H9 (cell line): ENCODE measurements around the gene KIT. TPM values are rescaled to one million over a fixed set of nuclear protein-coding genes. Genes with fewer than 3 reads are reported as not detected.

Source experiments
- DNase-seq: peaks from one replicate; pipeline ENCODE4 v3.0.0-alpha.2; 2017
- H2AFZ ChIP-seq: one replicate; pipeline ENCODE4 v1.6.1; 2013; ENCODE audit warnings: mild to moderate bottlenecking, low read length, control low read depth, moderate library complexity
- H2AK5ac ChIP-seq: 2 replicates; pipeline ENCODE4 v1.6.1; 2013; ENCODE audit warnings: low read length, control low read depth, mixed read lengths; ENCODE audit not compliant: insufficient read length
- H2BK120ac ChIP-seq: one replicate; pipeline ENCODE4 v1.6.1; 2013; ENCODE audit warnings: low read depth, mild to moderate bottlenecking, low read length, control low read depth, inconsistent platforms; ENCODE audit not compliant: poor library complexity, severe bottlenecking
- H2BK12ac ChIP-seq: 2 replicates; pipeline ENCODE4 v1.6.1; 2013; ENCODE audit warnings: low read length, control low read depth, mixed read lengths, low read depth; ENCODE audit not compliant: insufficient read length
- H2BK15ac ChIP-seq: 2 replicates; pipeline ENCODE4 v1.6.1; 2013; ENCODE audit warnings: low read depth, low read length, control low read depth
- H2BK20ac ChIP-seq: one replicate; pipeline ENCODE4 v1.6.1; 2013; ENCODE audit warnings: low read depth, mild to moderate bottlenecking, low read length, control low read depth, inconsistent platforms; ENCODE audit not compliant: poor library complexity, severe bottlenecking
- H2BK5ac ChIP-seq: 2 replicates; pipeline ENCODE4 v1.6.1; 2013; ENCODE audit warnings: low read length, control low read depth, mixed read lengths; ENCODE audit not compliant: insufficient read length
- H3K14ac ChIP-seq: 2 replicates; pipeline ENCODE4 v1.6.1; 2013; ENCODE audit warnings: low read length, control low read depth; ENCODE audit not compliant: insufficient read depth
- H3K18ac ChIP-seq: 2 replicates; pipeline ENCODE4 v1.6.1; 2013; ENCODE audit warnings: low read depth, mild to moderate bottlenecking, mixed read lengths, low read length, control low read depth; ENCODE audit not compliant: insufficient read length
- H3K23ac ChIP-seq: 2 replicates; pipeline ENCODE4 v1.6.1; 2013; ENCODE audit warnings: low read length, control low read depth, mixed read lengths, low read depth; ENCODE audit not compliant: insufficient read length
- H3K23me2 ChIP-seq: 2 replicates; pipeline ENCODE4 v1.6.1; 2013; ENCODE audit warnings: low read depth, mild to moderate bottlenecking, mixed read lengths, low read length, control low read depth; ENCODE audit not compliant: insufficient read length, poor library complexity, severe bottlenecking
- H3K27ac ChIP-seq: 2 replicates; pipeline ENCODE4 v1.5.1; 2013; ENCODE audit warnings: low read length, control low read depth, mixed read lengths, low read depth; ENCODE audit not compliant: insufficient read length
- H3K27me3 ChIP-seq: 2 replicates; pipeline ENCODE4 v1.6.1; 2013; ENCODE audit warnings: low read length, control low read depth, inconsistent platforms; ENCODE audit not compliant: insufficient read depth
- H3K4ac ChIP-seq: 2 replicates; pipeline ENCODE4 v1.6.1; 2013; ENCODE audit warnings: low read depth, mild to moderate bottlenecking, control low read depth, inconsistent platforms, low read length, moderate library complexity
- H3K4me1 ChIP-seq: 2 replicates; pipeline ENCODE4 v1.6.1; 2013; ENCODE audit warnings: low read length, control low read depth, inconsistent platforms; ENCODE audit not compliant: insufficient read depth
- H3K4me2 ChIP-seq: 2 replicates; pipeline ENCODE4 v1.6.1; 2013; ENCODE audit warnings: low read length, control low read depth, mixed read lengths; ENCODE audit not compliant: insufficient read length, insufficient read depth
- H3K56ac ChIP-seq: 2 replicates; pipeline ENCODE4 v1.6.1; 2013; ENCODE audit warnings: low read depth, mild to moderate bottlenecking, mixed read lengths, low read length, control low read depth; ENCODE audit not compliant: insufficient read length
- H3K79me1 ChIP-seq: 2 replicates; pipeline ENCODE4 v1.6.1; 2013; ENCODE audit warnings: low read depth, mild to moderate bottlenecking, moderate library complexity, low read length, control low read depth, inconsistent platforms; ENCODE audit not compliant: insufficient read depth, poor library complexity, severe bottlenecking
- H3K79me2 ChIP-seq: 2 replicates; pipeline ENCODE4 v1.6.1; 2013; ENCODE audit warnings: low read length, control low read depth, inconsistent platforms; ENCODE audit not compliant: insufficient read depth
- H3K9ac ChIP-seq: 2 replicates; pipeline ENCODE4 v1.6.1; 2013; ENCODE audit warnings: low read length, control low read depth, mixed read lengths; ENCODE audit not compliant: insufficient read length; ENCODE audit errors: extremely low read depth
- H3K9me3 ChIP-seq: one replicate; pipeline ENCODE4 v1.6.1; 2013; ENCODE audit warnings: low read depth, low read length, inconsistent platforms; ENCODE audit not compliant: control insufficient read depth
- H3T11ph ChIP-seq: one replicate; pipeline ENCODE4 v1.6.1; 2013; ENCODE audit warnings: mild to moderate bottlenecking, low read length, control low read depth, inconsistent platforms
- H4K20me1 ChIP-seq: one replicate; pipeline ENCODE4 v1.6.1; 2013; ENCODE audit not compliant: control insufficient read depth, insufficient read length, insufficient read depth
- H4K5ac ChIP-seq: 2 replicates; pipeline ENCODE4 v1.6.1; 2013; ENCODE audit warnings: low read depth, mild to moderate bottlenecking, mixed read lengths, low read length, control low read depth; ENCODE audit not compliant: insufficient read length
- H4K8ac ChIP-seq: replicated peaks from 2 replicates; pipeline ENCODE4 v1.6.1; 2013; ENCODE audit warnings: low read length, control low read depth, mixed read lengths, low read depth; ENCODE audit not compliant: insufficient read length
- H4K91ac ChIP-seq: 2 replicates; pipeline ENCODE4 v1.6.1; 2013; ENCODE audit warnings: low read depth, mild to moderate bottlenecking, moderate library complexity, mixed read lengths, low read length, control low read depth; ENCODE audit not compliant: insufficient read length
- H3K27ac Mint-ChIP-seq, 3 experiments: 2 replicates in 2 of 3; 3 replicates in 1 of 3; pipeline ENCODE4 v1.8.0; 2020 to 2021; ENCODE audit warnings: mixed read lengths in 3 of 3, mild to moderate bottlenecking in 1 of 3, moderate library complexity in 1 of 3
- H3K27me3 Mint-ChIP-seq: 2 replicates; pipeline ENCODE4 v1.8.0; 2021; ENCODE audit warnings: low read depth, mild to moderate bottlenecking, moderate library complexity, mixed read lengths
- H3K36me3 Mint-ChIP-seq, 3 experiments: 2 replicates in 2 of 3; 3 replicates in 1 of 3; pipeline ENCODE4 v1.8.0; 2020 to 2021; ENCODE audit warnings: low read depth in 3 of 3, mixed read lengths in 3 of 3; ENCODE audit not compliant: insufficient read depth in 1 of 3
- H3K4me1 Mint-ChIP-seq, 2 experiments: 2 replicates each; pipeline ENCODE4 v1.8.0; 2020; ENCODE audit warnings: mixed read lengths in 2 of 2
- H3K4me3 Mint-ChIP-seq, 2 experiments: 2 replicates in 1 of 2; 3 replicates in 1 of 2; pipeline ENCODE4 v1.8.0; 2020 to 2021; ENCODE audit warnings: mild to moderate bottlenecking in 2 of 2, mixed read lengths in 2 of 2, moderate library complexity in 1 of 2
- H3K9me3 Mint-ChIP-seq, 2 experiments: 2 replicates in 1 of 2; 3 replicates in 1 of 2; pipeline ENCODE4 v1.8.0; 2020; ENCODE audit warnings: mild to moderate bottlenecking in 2 of 2, mixed read lengths in 2 of 2, moderate library complexity in 1 of 2
- WGBS: extraction: QIAGEN DNeasy Blood & Tissue Kit; methylation state at CpG from one replicate; pipeline ENCODE4 v1.1.7; 2013; ENCODE audit warnings: missing lambda C conversion rate, low lambda C conversion rate, mixed read lengths; ENCODE audit not compliant: insufficient read length; ENCODE audit errors: extremely low coverage; 5-methylcytosine and 5-hydroxymethylcytosine counted together
- total RNA-seq: library from RNA; stranded (reverse); gene quantifications from 2 replicates; pipeline ENCODE4 v1.2.1, GENCODE V29; 2021
- TF ChIP-seq, protein P1 (sequence below): fragments of 200-600 bp; sonication (generic); conservative IDR thresholded peaks from 3 replicates; pipeline ENCODE4 v1.8.0; 2021; ENCODE audit warnings: antibody characterized with exemption, mild to moderate bottlenecking

Gene KIT
- total RNA-seq, 1 experiment from 2014 or later = 6.7 TPM

DNA sequence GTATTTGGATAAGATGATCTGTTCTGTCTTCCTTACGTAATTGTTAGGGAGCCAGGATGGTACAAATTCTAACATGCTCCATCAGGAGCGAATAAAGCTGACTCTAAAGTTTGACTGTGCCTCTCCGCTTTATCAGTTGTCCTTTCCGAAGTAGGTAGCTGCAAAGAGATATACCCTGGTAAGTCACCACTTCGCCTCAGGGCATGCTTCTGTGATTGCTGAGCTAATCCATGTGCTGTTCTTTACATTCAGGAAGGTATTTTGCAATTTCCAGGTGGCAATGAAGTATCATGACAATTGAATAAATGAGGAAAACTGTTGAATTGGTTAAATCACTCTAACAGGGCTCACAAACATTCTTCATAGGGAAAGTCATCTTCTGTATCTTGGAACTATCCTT lies 38.9 kb downstream of the KIT start:
- H3K23ac ChIP-seq = no peak overlapping the region
- no peaks in the 10 kb centered on the region for H3K4me1 ChIP-seq
- no peak overlapping the region for H2BK20ac ChIP-seq
- Mint-ChIP-seq H3K9me3 (no peaks in the 10 kb centered on the region), H3K27me3 (no peaks in the 10 kb centered on the region), H3K4me1 (peaks cover 5 to 9% of the 10 kb centered on the region in 2 experiments; a peak in 1 of 4 replicates), H3K4me3 (no peak overlapping the region), H3K36me3 (peaks cover 0 to 12% (median 4%) of the 10 kb centered on the region in 3 experiments; a peak in 4 of 7 replicates), H3K27ac (no peak overlapping the region)
- H3K14ac ChIP-seq = no peak overlapping the region
- no peak overlapping the region for H2BK120ac ChIP-seq
- no peak overlapping the region for H3K27ac ChIP-seq
- no peak overlapping the region for H4K8ac ChIP-seq
- no peak overlapping the region for H2AK5ac ChIP-seq
- H2BK5ac ChIP-seq = no peak overlapping the region
- no peaks in the 10 kb centered on the region for H3K9me3 ChIP-seq
- no peaks in the 10 kb centered on the region for H3K23me2 ChIP-seq
- no peaks in the 10 kb centered on the region for H3K79me2 ChIP-seq
- no peak overlapping the region for H2AFZ ChIP-seq
- DNase-seq = no peak
- H4K5ac ChIP-seq = no peak overlapping the region
- TF ChIP-seq, protein P1, sequence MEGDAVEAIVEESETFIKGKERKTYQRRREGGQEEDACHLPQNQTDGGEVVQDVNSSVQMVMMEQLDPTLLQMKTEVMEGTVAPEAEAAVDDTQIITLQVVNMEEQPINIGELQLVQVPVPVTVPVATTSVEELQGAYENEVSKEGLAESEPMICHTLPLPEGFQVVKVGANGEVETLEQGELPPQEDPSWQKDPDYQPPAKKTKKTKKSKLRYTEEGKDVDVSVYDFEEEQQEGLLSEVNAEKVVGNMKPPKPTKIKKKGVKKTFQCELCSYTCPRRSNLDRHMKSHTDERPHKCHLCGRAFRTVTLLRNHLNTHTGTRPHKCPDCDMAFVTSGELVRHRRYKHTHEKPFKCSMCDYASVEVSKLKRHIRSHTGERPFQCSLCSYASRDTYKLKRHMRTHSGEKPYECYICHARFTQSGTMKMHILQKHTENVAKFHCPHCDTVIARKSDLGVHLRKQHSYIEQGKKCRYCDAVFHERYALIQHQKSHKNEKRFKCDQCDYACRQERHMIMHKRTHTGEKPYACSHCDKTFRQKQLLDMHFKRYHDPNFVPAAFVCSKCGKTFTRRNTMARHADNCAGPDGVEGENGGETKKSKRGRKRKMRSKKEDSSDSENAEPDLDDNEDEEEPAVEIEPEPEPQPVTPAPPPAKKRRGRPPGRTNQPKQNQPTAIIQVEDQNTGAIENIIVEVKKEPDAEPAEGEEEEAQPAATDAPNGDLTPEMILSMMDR = no peak
- H3T11ph ChIP-seq = no peak overlapping the region
- no peaks in the 10 kb centered on the region for H4K20me1 ChIP-seq
- H2BK12ac ChIP-seq = no peak overlapping the region
- H3K18ac ChIP-seq = no peak overlapping the region
- H4K91ac ChIP-seq = no peak overlapping the region
- H3K79me1 ChIP-seq = no peaks in the 10 kb centered on the region
- WGBS = no CpG with 5 or more reads among the region's 5 CpGs
- no peaks in the 10 kb centered on the region for H3K27me3 ChIP-seq
- no peak overlapping the region for H3K56ac ChIP-seq
- no peak overlapping the region for H3K4ac ChIP-seq
- no peak overlapping the region for H3K9ac ChIP-seq
- H3K4me2 ChIP-seq = no peak overlapping the region
- no peak overlapping the region for H2BK15ac ChIP-seq
